ENCODE data around the gene CCR5AS.
"Not testable (repeated sequence)": the region's sequence is repeated elsewhere in the genome, so short reads cannot be mapped to it uniquely, and the experiment has no call there.

Gene CCR5AS

GRCh38 chr3:46401579-46401978 is 5.3 kb downstream of the CCR5AS start:
- no peak for DNase-seq

- no peak for DNase-seq
Measured at GRCh38 chr3:46400846-46401245, 6.0 kb downstream of the CCR5AS start.

- peak; percentile 87 for DNase-seq
Measured at GRCh38 chr3:46400000-46400734, 6.7 kb downstream of the CCR5AS start.

- DNase-seq, result peak; percentile 87
Measured at GRCh38 chr3:46399557-46399956, 7.3 kb downstream of the CCR5AS start.

GRCh38 chr3:46399098-46399497 is 7.8 kb downstream of the CCR5AS start:
- DNase-seq, result peak; percentile 59

GRCh38 chr3:46398186-46398955 is 8.5 kb downstream of the CCR5AS start:
- DNase-seq, result no peak

- DNase-seq, result no peak
Measured at GRCh38 chr3:46397111-46397510, 9.8 kb downstream of the CCR5AS start.

- DNase-seq, result peak; percentile 96
Measured at GRCh38 chr3:46395766-46396530, 10.9 kb downstream of the CCR5AS start.

GRCh38 chr3:46395210-46395661 is 11.6 kb downstream of the CCR5AS start:
- peak; percentile 98 for DNase-seq

GRCh38 chr3:46393554-46394434 is 13.1 kb downstream of the CCR5AS start:
- peak; percentile 92 for DNase-seq

- DNase-seq, result no peak
Measured at GRCh38 chr3:46393011-46393410, 13.9 kb downstream of the CCR5AS start.

- DNase-seq, result not testable (repeated sequence)
Measured at GRCh38 chr3:46391526-46391925, 15.3 kb downstream of the CCR5AS start.

- no peak for DNase-seq
Measured at GRCh38 chr3:46389306-46389705, 17.6 kb downstream of the CCR5AS start.

GRCh38 chr3:46388847-46389246 is 18.0 kb downstream of the CCR5AS start:
- DNase-seq, result not testable (repeated sequence)

GRCh38 chr3:46386205-46386604 is 20.7 kb downstream of the CCR5AS start:
- DNase-seq, result peak; percentile 90

- no peak for DNase-seq
Measured at GRCh38 chr3:46383951-46384330, 22.9 kb downstream of the CCR5AS start.

GRCh38 chr3:46383211-46383950 is 23.5 kb downstream of the CCR5AS start:
- peak; percentile 47 for DNase-seq

GRCh38 chr3:46381625-46382024 is 25.2 kb downstream of the CCR5AS start:
- DNase-seq, result no peak

- peak; percentile 92 for DNase-seq
Measured at GRCh38 chr3:46380471-46381221, 26.2 kb downstream of the CCR5AS start.

GRCh38 chr3:46378426-46378942 is 28.4 kb downstream of the CCR5AS start:
- DNase-seq, result peak; percentile 68

- DNase-seq, result no peak
Measured at GRCh38 chr3:46375814-46376213, 31.1 kb downstream of the CCR5AS start.

Measured in inflammatory macrophage treated with lipopolysaccharide for 4 hours (primary cell).